Neuronal stem cell (in vitro differentiated cells): Measurements from ENCODE around the gene NPBWR2.

Experiments used
- DNase-seq: peaks from one replicate; pipeline ENCODE4 v3.0.0-alpha.2; 2013; ENCODE audit warnings: low spot score
- H2AFZ ChIP-seq: one replicate; pipeline ENCODE4 v1.6.1; 2013; ENCODE audit warnings: mild to moderate bottlenecking, low read length, inconsistent platforms
- H2AK5ac ChIP-seq: 2 replicates; pipeline ENCODE4 v1.6.1; 2013; ENCODE audit warnings: low read depth, mild to moderate bottlenecking, inconsistent platforms, low read length, moderate library complexity, mixed read lengths
- H2BK120ac ChIP-seq: 2 replicates; pipeline ENCODE4 v1.6.1; 2013; ENCODE audit warnings: low read depth, mild to moderate bottlenecking, inconsistent platforms, low read length, moderate library complexity, mixed read lengths
- H2BK12ac ChIP-seq: one replicate; pipeline ENCODE4 v1.6.1; 2013; ENCODE audit warnings: low read length, inconsistent platforms
- H2BK15ac ChIP-seq: 2 replicates; pipeline ENCODE4 v1.6.1; 2013; ENCODE audit warnings: mild to moderate bottlenecking, low read length, inconsistent platforms, mixed read lengths
- H2BK5ac ChIP-seq: one replicate; pipeline ENCODE4 v1.6.1; 2013; ENCODE audit warnings: inconsistent platforms, mild to moderate bottlenecking, low read length, moderate library complexity
- H3K14ac ChIP-seq: one replicate; pipeline ENCODE4 v1.6.1; 2013; ENCODE audit warnings: low read length, inconsistent platforms
- H3K18ac ChIP-seq: 2 replicates; pipeline ENCODE4 v1.6.1; 2013; ENCODE audit warnings: low read length, inconsistent platforms
- H3K23ac ChIP-seq: 2 replicates; pipeline ENCODE4 v1.6.1; 2013; ENCODE audit warnings: low read depth, mild to moderate bottlenecking, mixed read lengths, low read length, inconsistent platforms; ENCODE audit not compliant: poor library complexity
- H3K27ac ChIP-seq: replicated peaks from 3 replicates; pipeline ENCODE4 v1.5.1; 2013; ENCODE audit warnings: low read length, inconsistent platforms
- H3K27me3 ChIP-seq, 3 experiments: 2 replicates each; pipeline ENCODE4 v1.6.1; 2013; ENCODE audit warnings: low read length in 3 of 3, mild to moderate bottlenecking in 2 of 3, inconsistent platforms in 1 of 3, low read depth in 1 of 3, mixed read lengths in 1 of 3, moderate library complexity in 1 of 3; ENCODE audit not compliant: control insufficient read depth in 3 of 3, insufficient read depth in 3 of 3
- H3K36me3 ChIP-seq, 2 donors: replicated peaks in 1 of 2; 2 replicates each; pipeline ENCODE4 v1.6.1; 2013; ENCODE audit warnings: low read length in 2 of 2; ENCODE audit not compliant: control insufficient read depth in 2 of 2, insufficient read depth in 2 of 2
- H3K4ac ChIP-seq: 2 replicates; pipeline ENCODE4 v1.6.1; 2013; ENCODE audit warnings: inconsistent platforms, mild to moderate bottlenecking, low read length, moderate library complexity
- H3K4me1 ChIP-seq, 2 donors: 1 replicate in 1 of 2; 2 replicates in 1 of 2; pipeline ENCODE4 v1.6.1; 2013; ENCODE audit warnings: low read length in 2 of 2, low read depth in 1 of 2; ENCODE audit not compliant: control insufficient read depth in 2 of 2, insufficient read depth in 1 of 2
- H3K4me2 ChIP-seq: one replicate; pipeline ENCODE4 v1.6.1; 2013; ENCODE audit warnings: mild to moderate bottlenecking, low read length, inconsistent platforms; ENCODE audit not compliant: insufficient read depth, poor library complexity, severe bottlenecking
- H3K4me3 ChIP-seq, 2 donors: 2 replicates each; pipeline ENCODE4 v1.5.1; 2013; ENCODE audit warnings: low read length in 2 of 2, mild to moderate bottlenecking in 2 of 2, inconsistent platforms in 1 of 2, moderate library complexity in 1 of 2
- H3K79me1 ChIP-seq: one replicate; pipeline ENCODE4 v1.6.1; 2013; ENCODE audit warnings: low read depth, mild to moderate bottlenecking, inconsistent platforms, low read length, moderate library complexity
- H3K9ac ChIP-seq: one replicate; pipeline ENCODE4 v1.6.1; 2013; ENCODE audit warnings: mild to moderate bottlenecking, low read depth, low read length, inconsistent platforms; ENCODE audit not compliant: poor library complexity
- H3K9me3 ChIP-seq, 2 donors: replicated peaks in 1 of 2; 2 replicates each; pipeline versions ENCODE3 to v1.6.1; 2013; ENCODE audit warnings: low read length in 2 of 2, mild to moderate bottlenecking in 2 of 2, inconsistent platforms in 1 of 2, low read depth in 1 of 2, mixed read lengths in 1 of 2, moderate library complexity in 1 of 2; ENCODE audit not compliant: control insufficient read depth in 2 of 2, insufficient read depth in 1 of 2
- H4K8ac ChIP-seq: one replicate; pipeline ENCODE4 v1.6.1; 2013; ENCODE audit warnings: low read depth, mild to moderate bottlenecking, inconsistent platforms, low read length, moderate library complexity
- H4K91ac ChIP-seq: one replicate; pipeline ENCODE4 v1.6.1; 2013; ENCODE audit warnings: low read length, low read depth, mild to moderate bottlenecking, inconsistent platforms; ENCODE audit not compliant: poor library complexity
- WGBS, 2 donors: extraction: QIAGEN DNeasy Blood & Tissue Kit; methylation state at CpG; one replicate each; pipeline ENCODE4 v1.1.7; 2013; ENCODE audit warnings: missing lambda C conversion rate in 2 of 2, mixed read lengths in 1 of 2; ENCODE audit not compliant: insufficient read length in 2 of 2, insufficient replicate concordance in 1 of 2; ENCODE audit errors: extremely low coverage in 2 of 2; 5-methylcytosine and 5-hydroxymethylcytosine counted together

Gene NPBWR2

GRCh38 chr20:64063389-64064144 lies 43.8 kb downstream of the NPBWR2 start:
- no peak for DNase-seq
- peak overlapping the region; percentile 71 for H3K14ac ChIP-seq
- no peak overlapping the region for H3K27ac ChIP-seq

DNA sequence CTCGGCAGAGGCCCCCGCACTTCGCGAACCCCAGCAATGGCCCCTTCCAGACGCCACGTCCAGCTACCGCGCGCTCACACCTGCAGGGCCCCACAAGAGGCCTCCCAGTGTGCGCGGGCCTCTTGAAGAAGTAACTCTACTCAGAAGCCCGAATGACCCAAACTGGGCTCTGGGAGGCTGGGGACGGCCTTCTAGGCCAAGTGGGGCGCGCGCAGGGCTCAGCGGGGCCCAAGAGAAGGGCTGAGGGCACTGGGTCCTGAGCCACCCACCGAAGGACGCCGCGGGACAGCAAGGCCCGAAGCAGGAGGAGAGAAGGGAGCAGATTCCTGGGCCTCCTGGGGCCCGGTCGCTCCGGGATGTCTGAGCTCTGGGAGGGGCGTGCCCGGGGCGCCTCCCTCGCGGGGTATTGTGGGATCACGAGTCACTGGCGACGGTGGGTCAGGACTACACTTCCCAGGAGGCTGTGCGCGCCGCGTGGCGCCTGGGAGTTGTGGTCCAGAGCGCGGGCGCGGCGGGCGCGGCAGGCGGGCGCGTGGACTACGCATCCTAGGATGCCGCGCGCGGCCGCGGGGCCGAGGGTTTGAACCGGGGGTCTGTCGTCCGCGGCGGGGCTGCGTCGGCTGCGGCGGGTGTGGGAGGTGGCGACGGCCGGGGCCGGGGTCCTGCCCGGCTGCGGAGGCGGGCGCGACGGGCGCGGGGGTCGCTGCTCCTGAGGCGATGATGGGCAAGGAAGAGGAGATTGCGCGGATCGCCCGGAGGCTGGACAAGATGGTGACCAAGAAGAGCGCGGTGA lies 44.6 kb downstream of the NPBWR2 start, which contains the start of gene TCEA2:
Gene TCEA2, plus strand, starts transcription at position 603 of the 793 bp plus-strand sequence. Its CDS starts 115 bp downstream, at position 718.
- no CpG with 5 or more reads among the region's 85 CpGs for WGBS, 2 donors

More at GRCh38 chr20:64063389-64064144, 43.8 kb downstream of the NPBWR2 start:
- Histone ChIP-seq H3K4me2 (peak overlapping the region; percentile 89), H3K79me1 (peaks cover 9% of the 10 kb centered on the region), H4K91ac (no peak overlapping the region), H2BK5ac (peak overlapping the region; percentile 39), H3K36me3 (peaks cover 2 to 3% of the 10 kb centered on the region in 2 donors), H2BK15ac (peak overlapping the region; percentile 37), H4K8ac (peak overlapping the region; percentile 17), H3K4me3 (peak overlapping the region; percentile 92 to 96), H3K4me1 (peaks cover 17 to 22% of the 10 kb centered on the region in 2 donors), H2BK120ac (peak overlapping the region; percentile 31), H2BK12ac (no peak overlapping the region), H2AK5ac (peak overlapping the region; percentile 92), H3K9me3 (no peaks in the 10 kb centered on the region), H3K18ac (peak overlapping the region; percentile 95), H3K23ac (peak overlapping the region; percentile 93), H3K4ac (peak overlapping the region; percentile 66), H3K27me3 (no peaks in the 10 kb centered on the region), H2AFZ (peak overlapping the region; percentile 96), H3K9ac (peak overlapping the region; percentile 90)
- WGBS, 2 donors = no CpG with 5 or more reads among the region's 51 CpGs

DNA sequence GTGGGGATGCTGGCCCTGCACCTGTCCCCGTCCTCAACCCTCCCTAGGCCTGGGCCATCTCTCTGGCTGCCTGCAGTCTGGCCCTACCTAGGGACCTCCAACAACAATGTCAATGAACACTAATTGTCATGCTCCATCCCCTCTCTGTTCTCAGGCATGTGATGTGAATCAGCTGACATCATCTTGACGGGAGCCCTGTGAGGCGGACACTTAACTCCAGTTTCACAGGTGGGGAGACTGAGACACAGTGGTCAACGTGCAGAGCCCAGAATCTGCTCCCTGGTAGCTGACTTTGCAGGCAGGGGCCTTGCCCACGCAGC lies 45.1 kb downstream of the NPBWR2 start:
- Histone ChIP-seq H3K4me1 (peaks cover 16 to 25% of the 10 kb centered on the region in 2 donors), H3K79me1 (peaks cover 9% of the 10 kb centered on the region), H4K8ac (peak overlapping the region; percentile 86), H3K36me3 (no peaks in the 10 kb centered on the region), H3K14ac (peak overlapping the region; percentile 67), H3K4ac (peak overlapping the region; percentile 78), H3K23ac (peak overlapping the region; percentile 99), H2AFZ (peak overlapping the region; percentile 96), H3K9me3 (no peaks in the 10 kb centered on the region), H3K27me3 (peaks cover 0 to 3% (median 0%) of the 10 kb centered on the region in 3 experiments), H3K18ac (peak overlapping the region; percentile 97), H3K4me3 (peak overlapping the region; percentile 81 to 96), H2BK120ac (no peak overlapping the region), H3K4me2 (peak overlapping the region; percentile 84), H4K91ac (peak overlapping the region; percentile 82), H3K27ac (no peak overlapping the region), H2AK5ac (peak overlapping the region; percentile 77), H3K9ac (peak overlapping the region; percentile 92), H2BK15ac (no peak overlapping the region), H2BK12ac (no peak overlapping the region), H2BK5ac (no peak overlapping the region)
- WGBS, 2 donors = no CpG with 5 or more reads among the region's 5 CpGs
- no peak for DNase-seq

More for the DNA sequence above, 44.6 kb downstream of the NPBWR2 start, which contains the start of gene TCEA2:
- Histone ChIP-seq H2AFZ (peak within 1 kb of the TSS; percentile 96), H3K4me2 (peak within 1 kb of the TSS; percentile 89), H3K18ac (peak within 1 kb of the TSS; percentile 97), H3K79me1 (peaks cover 9% of the 10 kb centered on the region), H4K8ac (peak within 1 kb of the TSS; percentile 86), H3K36me3 (no peaks in the 10 kb centered on the region), H2BK120ac (peak within 1 kb of the TSS; percentile 31), H3K4me1 (peaks cover 15 to 22% of the 10 kb centered on the region in 2 donors), H3K9me3 (no peaks in the 10 kb centered on the region), H3K27me3 (peaks cover 0 to 3% (median 0%) of the 10 kb centered on the region in 3 experiments), H3K14ac (peak within 1 kb of the TSS; percentile 71), H4K91ac (peak within 1 kb of the TSS; percentile 82), H3K4me3 (peak within 1 kb of the TSS; percentile 92 to 96), H2AK5ac (peak within 1 kb of the TSS; percentile 92), H3K23ac (peak within 1 kb of the TSS; percentile 99), H3K27ac (no peak within 1 kb of the TSS), H2BK15ac (peak within 1 kb of the TSS; percentile 37), H2BK12ac (no peak within 1 kb of the TSS), H3K4ac (peak within 1 kb of the TSS; percentile 78), H2BK5ac (peak within 1 kb of the TSS; percentile 39), H3K9ac (peak within 1 kb of the TSS; percentile 92)
- DNase-seq = peak; percentile 91
